Ishikawa (cell line): ENCODE data around the gene MND1.

Experiments
- CEBPB ChIP-seq: IDR thresholded peaks from 2 replicates; pipeline ENCODE4 v1.6.1; 2012
- CREB1 ChIP-seq: IDR thresholded peaks from 2 replicates; pipeline ENCODE4 v1.6.1; 2012; ENCODE audit warnings: low read depth
- EGR1 ChIP-seq: IDR thresholded peaks from 2 replicates; pipeline ENCODE4 v1.6.1; 2012
- EP300 ChIP-seq: IDR thresholded peaks from 2 replicates; pipeline ENCODE4 v1.6.1; 2012; ENCODE audit warnings: borderline replicate concordance
- FOXM1 ChIP-seq: IDR thresholded peaks from 2 replicates; pipeline ENCODE4 v1.6.1; 2012; ENCODE audit warnings: low read depth, borderline replicate concordance
- NFIC ChIP-seq: IDR thresholded peaks from 2 replicates; pipeline ENCODE4 v1.6.1; 2012
- RAD21 ChIP-seq: IDR thresholded peaks from 2 replicates; pipeline ENCODE4 v1.6.1; 2012; ENCODE audit warnings: low read depth
- TAF1 ChIP-seq: IDR thresholded peaks from 2 replicates; pipeline ENCODE4 v1.6.1; 2012; ENCODE audit warnings: low read depth, mild to moderate bottlenecking
- TCF12 ChIP-seq: IDR thresholded peaks from 2 replicates; pipeline ENCODE4 v1.6.1; 2012; ENCODE audit warnings: low read depth
- TEAD4 ChIP-seq: IDR thresholded peaks from 2 replicates; pipeline ENCODE4 v1.6.1; 2012
- YY1 ChIP-seq: IDR thresholded peaks from 2 replicates; pipeline ENCODE4 v1.6.1; 2012; ENCODE audit warnings: low read depth
- ZBTB7A ChIP-seq: IDR thresholded peaks from 2 replicates; pipeline ENCODE4 v1.6.1; 2012; ENCODE audit warnings: low read depth
- TF ChIP-seq, protein P1 (sequence below): IDR thresholded peaks from 2 replicates; pipeline ENCODE4 v1.6.1; 2012; ENCODE audit warnings: low read depth, mild to moderate bottlenecking
- TF ChIP-seq, protein P2 (sequence below): IDR thresholded peaks from 2 replicates; pipeline ENCODE4 v1.6.1; 2012
- TF ChIP-seq, protein P3 (sequence below): IDR thresholded peaks from 2 replicates; pipeline ENCODE4 v1.6.1; 2012

MND1 gene

DNA sequence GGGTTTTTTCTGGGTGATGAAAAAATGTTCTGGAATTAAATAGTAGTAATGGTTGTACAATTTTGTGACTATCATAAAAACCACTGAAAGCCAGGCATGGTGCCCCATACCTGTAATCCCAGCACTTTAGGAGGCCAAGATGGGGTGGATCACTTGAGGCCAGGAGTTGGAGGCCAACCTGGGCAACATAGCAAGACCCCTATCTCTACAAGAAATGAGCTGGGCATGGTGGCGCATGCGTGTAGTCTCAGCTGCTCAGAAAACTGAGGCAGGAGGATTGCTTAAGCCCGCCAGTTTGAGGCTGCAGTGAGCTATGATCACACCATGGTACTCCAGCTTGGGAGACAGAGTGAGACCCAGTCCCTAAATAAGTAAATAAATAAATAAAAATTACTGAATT, 63.4 kb downstream of the MND1 start:
- TF ChIP-seq CREB1 = no peak
- no peak for TF ChIP-seq YY1
- TF ChIP-seq, protein P1, sequence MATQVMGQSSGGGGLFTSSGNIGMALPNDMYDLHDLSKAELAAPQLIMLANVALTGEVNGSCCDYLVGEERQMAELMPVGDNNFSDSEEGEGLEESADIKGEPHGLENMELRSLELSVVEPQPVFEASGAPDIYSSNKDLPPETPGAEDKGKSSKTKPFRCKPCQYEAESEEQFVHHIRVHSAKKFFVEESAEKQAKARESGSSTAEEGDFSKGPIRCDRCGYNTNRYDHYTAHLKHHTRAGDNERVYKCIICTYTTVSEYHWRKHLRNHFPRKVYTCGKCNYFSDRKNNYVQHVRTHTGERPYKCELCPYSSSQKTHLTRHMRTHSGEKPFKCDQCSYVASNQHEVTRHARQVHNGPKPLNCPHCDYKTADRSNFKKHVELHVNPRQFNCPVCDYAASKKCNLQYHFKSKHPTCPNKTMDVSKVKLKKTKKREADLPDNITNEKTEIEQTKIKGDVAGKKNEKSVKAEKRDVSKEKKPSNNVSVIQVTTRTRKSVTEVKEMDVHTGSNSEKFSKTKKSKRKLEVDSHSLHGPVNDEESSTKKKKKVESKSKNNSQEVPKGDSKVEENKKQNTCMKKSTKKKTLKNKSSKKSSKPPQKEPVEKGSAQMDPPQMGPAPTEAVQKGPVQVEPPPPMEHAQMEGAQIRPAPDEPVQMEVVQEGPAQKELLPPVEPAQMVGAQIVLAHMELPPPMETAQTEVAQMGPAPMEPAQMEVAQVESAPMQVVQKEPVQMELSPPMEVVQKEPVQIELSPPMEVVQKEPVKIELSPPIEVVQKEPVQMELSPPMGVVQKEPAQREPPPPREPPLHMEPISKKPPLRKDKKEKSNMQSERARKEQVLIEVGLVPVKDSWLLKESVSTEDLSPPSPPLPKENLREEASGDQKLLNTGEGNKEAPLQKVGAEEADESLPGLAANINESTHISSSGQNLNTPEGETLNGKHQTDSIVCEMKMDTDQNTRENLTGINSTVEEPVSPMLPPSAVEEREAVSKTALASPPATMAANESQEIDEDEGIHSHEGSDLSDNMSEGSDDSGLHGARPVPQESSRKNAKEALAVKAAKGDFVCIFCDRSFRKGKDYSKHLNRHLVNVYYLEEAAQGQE = no peak
- TF ChIP-seq EP300 = no peak

DNA sequence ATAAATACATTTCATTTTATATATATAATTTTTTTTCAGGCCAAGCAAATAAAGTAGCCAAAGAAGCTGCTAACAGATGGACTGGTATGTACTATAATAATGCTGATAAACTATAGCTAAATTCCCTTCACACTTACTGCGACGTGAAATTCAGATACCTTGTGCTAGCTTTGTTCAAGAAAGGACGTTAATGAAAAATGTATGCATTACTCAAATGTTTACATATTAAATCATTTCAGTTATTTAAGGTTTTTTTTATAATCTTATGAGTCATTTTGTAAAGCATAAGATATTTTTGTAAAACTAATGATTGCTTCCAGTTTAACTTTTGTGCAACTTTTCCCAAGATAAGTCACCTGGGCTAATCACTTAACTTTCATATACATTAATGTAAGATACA, 64.4 kb downstream of the MND1 start:
- TF ChIP-seq NFIC (no peak), TCF12 (no peak), EGR1 (no peak), ZBTB7A (no peak), EP300 (no peak), CEBPB (no peak), TEAD4 (no peak), TAF1 (no peak), CREB1 (no peak), RAD21 (no peak), YY1 (no peak), FOXM1 (no peak)
- TF ChIP-seq, protein P2, sequence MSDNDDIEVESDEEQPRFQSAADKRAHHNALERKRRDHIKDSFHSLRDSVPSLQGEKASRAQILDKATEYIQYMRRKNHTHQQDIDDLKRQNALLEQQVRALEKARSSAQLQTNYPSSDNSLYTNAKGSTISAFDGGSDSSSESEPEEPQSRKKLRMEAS = no peak
- TF ChIP-seq, protein P1 = no peak

DNA sequence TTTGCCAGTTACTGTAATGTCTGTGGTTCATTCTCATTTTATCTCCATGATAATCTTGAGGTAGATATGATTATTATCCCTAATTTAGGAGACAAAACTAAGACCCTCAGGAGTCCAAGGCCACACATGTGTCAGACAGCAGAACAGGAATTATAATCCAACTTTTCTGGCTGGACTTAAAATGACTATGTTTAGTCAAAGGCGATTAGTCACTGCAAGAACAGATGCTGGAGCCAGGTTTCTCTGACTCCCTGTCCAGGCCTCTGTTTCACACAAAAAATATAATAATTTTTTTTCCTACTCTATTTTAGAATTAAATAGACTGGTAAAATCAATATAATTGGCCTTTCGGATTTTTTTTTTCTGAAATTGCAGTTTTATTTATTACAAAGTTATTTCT, 64.9 kb downstream of the MND1 start:
- TF ChIP-seq YY1 (no peak), RAD21 (no peak), EGR1 (no peak), FOXM1 (no peak), TEAD4 (no peak), CREB1 (no peak), TAF1 (no peak)
- TF ChIP-seq, protein P3, sequence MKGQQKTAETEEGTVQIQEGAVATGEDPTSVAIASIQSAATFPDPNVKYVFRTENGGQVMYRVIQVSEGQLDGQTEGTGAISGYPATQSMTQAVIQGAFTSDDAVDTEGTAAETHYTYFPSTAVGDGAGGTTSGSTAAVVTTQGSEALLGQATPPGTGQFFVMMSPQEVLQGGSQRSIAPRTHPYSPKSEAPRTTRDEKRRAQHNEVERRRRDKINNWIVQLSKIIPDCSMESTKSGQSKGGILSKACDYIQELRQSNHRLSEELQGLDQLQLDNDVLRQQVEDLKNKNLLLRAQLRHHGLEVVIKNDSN = no peak
- TF ChIP-seq, protein P2 = no peak

DNA sequence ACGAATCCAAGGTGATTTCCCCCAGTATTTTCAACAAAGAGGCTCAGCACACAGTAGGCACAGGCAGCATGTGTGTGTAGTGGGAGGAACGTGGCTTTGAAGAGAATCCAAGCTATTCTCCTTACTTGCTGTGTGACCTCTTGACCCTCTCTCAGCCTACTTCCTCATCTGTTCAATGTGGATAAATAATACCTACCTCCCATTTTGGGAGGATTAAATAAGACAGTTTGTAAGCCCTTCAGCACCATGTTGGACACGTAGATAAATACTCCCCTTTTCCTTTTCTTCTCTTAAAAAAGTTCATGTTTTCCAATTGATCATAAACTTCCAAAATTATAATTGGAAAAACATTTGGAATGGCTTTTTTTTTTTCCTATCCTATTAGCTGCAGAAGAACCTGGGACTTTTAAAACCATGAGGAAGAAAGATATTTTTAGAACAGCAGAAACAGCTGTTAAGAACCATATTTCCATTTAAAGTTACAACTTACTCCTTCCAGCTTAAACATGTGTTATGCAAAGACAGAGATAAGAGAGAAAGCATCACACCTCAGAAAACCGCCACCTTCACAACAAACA, 65.5 kb downstream of the MND1 start:
- TF ChIP-seq, protein P2 = no peak
- TF ChIP-seq CREB1 (no peak), YY1 (no peak), TCF12 (no peak), ZBTB7A (no peak), CEBPB (no peak), FOXM1 (no peak), TAF1 (no peak), TEAD4 (no peak), EP300 (no peak), EGR1 (no peak)
- TF ChIP-seq, protein P1 = no peak
- TF ChIP-seq, protein P3 = no peak

DNA sequence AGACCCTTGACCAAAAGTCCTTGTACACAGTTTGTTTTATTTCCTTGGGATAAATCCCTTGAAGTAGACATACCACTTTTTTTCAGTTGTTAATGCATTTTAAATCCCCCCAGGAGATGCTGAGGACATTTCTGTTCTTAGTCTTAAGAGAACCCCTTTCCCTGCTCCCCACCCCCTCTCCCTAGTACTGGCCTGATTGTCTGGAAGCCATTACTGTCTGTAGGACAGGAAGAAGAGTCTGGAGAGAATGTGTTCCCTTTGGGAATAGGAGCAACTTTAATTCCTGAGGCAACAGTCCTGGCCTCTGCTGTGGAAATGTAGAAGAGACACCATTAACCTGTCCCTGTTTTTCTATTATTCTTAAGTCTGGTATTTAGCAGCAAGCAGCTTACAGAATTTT, 69.4 kb downstream of the MND1 start:
- TF ChIP-seq TAF1 (no peak), TEAD4 (no peak), CREB1 (no peak), NFIC (no peak), CEBPB (no peak), TCF12 (no peak), EP300 (no peak), EGR1 (no peak), FOXM1 (no peak), YY1 (no peak)
- TF ChIP-seq, protein P3 = no peak
- TF ChIP-seq, protein P1 = no peak
- TF ChIP-seq, protein P2 = no peak
